DND-41 (cell line): ENCODE data around the gene HILPDA.
"Not testable (repeated sequence)": the region's sequence is repeated elsewhere in the genome, so short reads cannot be mapped to it uniquely, and the experiment has no call there.

Source experiments
- ATAC-seq: fragments of 200-7000 bp; cut with Tn5 transposase; 3 replicates; pipeline ENCODE4 v1.9.1; 2021; ENCODE audit warnings: low read depth; ENCODE audit not compliant: insufficient read depth
- DNase-seq: peaks from one replicate; pipeline ENCODE4 v3.0.0-alpha.2; 2020
- H2AFZ ChIP-seq: 2 replicates; pipeline ENCODE4 v1.6.0; 2012; ENCODE audit warnings: low read depth, low read length
- H3K27ac ChIP-seq: 2 replicates; pipeline ENCODE4 v1.5.1; 2012; ENCODE audit warnings: low read length, inconsistent platforms
- H3K27me3 ChIP-seq: fragments of 200-600 bp; sonication (generic); 2 replicates; pipeline ENCODE4 v1.6.0; 2012; ENCODE audit warnings: low read length, mild to moderate bottlenecking, inconsistent platforms; ENCODE audit not compliant: insufficient read depth, poor library complexity
- H3K36me3 ChIP-seq: 2 replicates; pipeline ENCODE4 v1.5.1; 2012; ENCODE audit warnings: low read length, inconsistent platforms; ENCODE audit not compliant: insufficient read depth
- H3K4me1 ChIP-seq: 2 replicates; pipeline ENCODE4 v1.5.1; 2012; ENCODE audit warnings: mild to moderate bottlenecking, low read length; ENCODE audit not compliant: insufficient read depth
- H3K4me2 ChIP-seq: 2 replicates; pipeline ENCODE4 v1.6.0; 2012; ENCODE audit warnings: mild to moderate bottlenecking, moderate library complexity, low read length, inconsistent platforms; ENCODE audit not compliant: insufficient read depth
- H3K4me3 ChIP-seq, 2 experiments: fragments of 200-600 bp in 1 of 2; shearing (Covaris generic) in 1 of 2; 2 replicates each; pipeline ENCODE4 v1.5.1; 2012 to 2016; ENCODE audit warnings: inconsistent platforms in 2 of 2, low read length in 2 of 2, mild to moderate bottlenecking in 2 of 2, low read depth in 1 of 2, moderate library complexity in 1 of 2
- H3K79me2 ChIP-seq: 2 replicates; pipeline ENCODE4 v1.6.0; 2012; ENCODE audit warnings: low read length, inconsistent platforms; ENCODE audit not compliant: insufficient read depth
- H3K9ac ChIP-seq: 2 replicates; pipeline ENCODE4 v1.6.0; 2012; ENCODE audit warnings: low read depth, mild to moderate bottlenecking, inconsistent platforms, low read length, moderate library complexity
- H3K9me3 ChIP-seq: 2 replicates; pipeline ENCODE4 v1.5.1; 2012; ENCODE audit warnings: low read length, moderate library complexity, mild to moderate bottlenecking, inconsistent platforms; ENCODE audit not compliant: insufficient read depth, severe bottlenecking
- H4K20me1 ChIP-seq: 2 replicates; pipeline ENCODE4 v1.6.0; 2012; ENCODE audit warnings: low read length; ENCODE audit not compliant: insufficient read depth
- CTCF ChIP-seq: IDR thresholded peaks from 2 replicates; pipeline ENCODE4 v1.5.1; 2012; ENCODE audit warnings: borderline replicate concordance, low read length, moderate library complexity, mild to moderate bottlenecking; ENCODE audit not compliant: poor library complexity, severe bottlenecking; ENCODE audit errors: extremely low read depth
- EZH2 ChIP-seq: IDR thresholded peaks from 3 replicates; pipeline ENCODE4 v1.6.1; 2012; ENCODE audit warnings: borderline replicate concordance, low read depth, mild to moderate bottlenecking, moderate library complexity, low read length, inconsistent platforms; ENCODE audit not compliant: severe bottlenecking

HILPDA gene

GRCh38 chr7:128454808-128455542 lies 703 bp upstream of the HILPDA start:
- H3K79me2 ChIP-seq: peaks cover 43% of the 10 kb centered on the region
- peak overlapping the region; percentile 90 for H3K27ac ChIP-seq
- peaks cover 22% of the 10 kb centered on the region for H3K36me3 ChIP-seq
- H3K4me1 ChIP-seq: peaks cover 36% of the 10 kb centered on the region
- H3K9ac ChIP-seq: peak overlapping the region; percentile 98
- peak overlapping the region; percentile 94 for H3K4me2 ChIP-seq
- peaks cover 14% of the 10 kb centered on the region for H3K27me3 ChIP-seq
- peak overlapping the region; percentile 92 to 100; a peak in 3 of 4 replicates for H3K4me3 ChIP-seq
- no peak for ATAC-seq
- H3K9me3 ChIP-seq: no peaks in the 10 kb centered on the region
- no peak for DNase-seq
- peaks cover 12% of the 10 kb centered on the region for H4K20me1 ChIP-seq
- no peak for TF ChIP-seq EZH2
- TF ChIP-seq CTCF: no peak
- peak overlapping the region; percentile 98 for H2AFZ ChIP-seq

DNA sequence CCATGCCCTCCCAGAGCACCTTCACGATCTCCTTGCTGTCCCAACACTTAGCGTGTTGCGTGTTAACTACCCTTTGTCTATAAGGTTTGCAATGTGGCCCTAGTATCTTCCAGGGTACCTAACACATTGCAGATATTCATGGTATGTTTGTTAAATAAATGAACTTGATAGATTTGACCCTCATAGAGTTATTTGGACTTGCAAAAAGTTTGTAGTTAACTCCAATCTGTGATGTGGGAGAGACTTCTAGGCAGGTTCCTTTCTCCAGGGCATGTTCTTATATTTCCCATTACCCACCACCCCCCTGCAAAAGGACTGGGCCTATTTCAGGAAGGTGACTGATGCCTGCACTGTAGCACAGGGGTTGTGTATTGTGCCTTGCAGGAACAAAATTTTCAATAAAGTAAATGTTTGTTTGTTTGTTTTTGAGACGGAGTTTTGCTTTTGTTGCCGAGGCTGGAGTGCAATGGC lies 612 bp downstream of the HILPDA start:
- peak overlapping the region; percentile 98 for H3K9ac ChIP-seq
- H3K4me3 ChIP-seq: peak overlapping the region; percentile 92 to 100
- H2AFZ ChIP-seq: peak overlapping the region; percentile 98
- TF ChIP-seq EZH2 (no peak), CTCF (no peak)
- peak overlapping the region; percentile 94 for H3K4me2 ChIP-seq
- H3K36me3 ChIP-seq: peaks cover 22% of the 10 kb centered on the region
- peaks cover 36% of the 10 kb centered on the region for H3K4me1 ChIP-seq
- H3K79me2 ChIP-seq: peaks cover 47% of the 10 kb centered on the region
- no peak; the same call in 1 of the 3 replicates for ATAC-seq
- H3K27ac ChIP-seq: peak overlapping the region; percentile 90
- H3K9me3 ChIP-seq: no peaks in the 10 kb centered on the region
- peaks cover 14% of the 10 kb centered on the region for H3K27me3 ChIP-seq
- no peak for DNase-seq
- peaks cover 12% of the 10 kb centered on the region for H4K20me1 ChIP-seq

GRCh38 chr7:128457385-128457784 lies 1.7 kb downstream of the HILPDA start:
- peak overlapping the region in 1 of 2 experiments; percentile 100; a peak in 2 of 4 replicates for H3K4me3 ChIP-seq
- H3K4me2 ChIP-seq: peak overlapping the region; percentile 94
- peak overlapping the region; percentile 98 for H3K9ac ChIP-seq

GRCh38 chr7:128458956-128459355 lies 3.3 kb downstream of the HILPDA start:
- H3K4me3 ChIP-seq: no peak overlapping the region
- no peak overlapping the region for H3K27ac ChIP-seq

More at GRCh38 chr7:128457385-128457784, 1.7 kb downstream of the HILPDA start:
- Histone ChIP-seq H3K36me3 (peaks cover 22% of the 10 kb centered on the region), H3K27ac (peak overlapping the region; percentile 30; the same call in 1 of the 2 replicates), H3K79me2 (peaks cover 57% of the 10 kb centered on the region), H4K20me1 (peaks cover 12% of the 10 kb centered on the region), H3K4me1 (peaks cover 36% of the 10 kb centered on the region)
- H3K9me3 ChIP-seq, DNase-seq, H2AFZ ChIP-seq, ATAC-seq, H3K27me3 ChIP-seq: not testable (repeated sequence)

More at GRCh38 chr7:128458956-128459355, 3.3 kb downstream of the HILPDA start:
- ATAC-seq (no peak), DNase-seq (no peak)
- H3K4me1 ChIP-seq: peaks cover 36% of the 10 kb centered on the region
- H3K9ac ChIP-seq: no peak overlapping the region
- peaks cover 61% of the 10 kb centered on the region for H3K79me2 ChIP-seq
- peaks cover 12% of the 10 kb centered on the region for H4K20me1 ChIP-seq
- peaks cover under 1% of the 10 kb centered on the region for H3K27me3 ChIP-seq
- H3K9me3 ChIP-seq: no peaks in the 10 kb centered on the region
- H3K36me3 ChIP-seq: peaks cover 22% of the 10 kb centered on the region
- TF ChIP-seq EZH2 (no peak), CTCF (no peak)
- H3K4me2 ChIP-seq: peak overlapping the region; percentile 94
- H2AFZ ChIP-seq: no peak overlapping the region
